Measurements from ENCODE around the gene LAMP1. TPM values are rescaled to one million over a fixed set of nuclear protein-coding genes. Genes with fewer than 3 reads are reported as not detected.

LAMP1 gene
- total RNA-seq, 1 experiment from 2014 or later, result 110 TPM

DNA sequence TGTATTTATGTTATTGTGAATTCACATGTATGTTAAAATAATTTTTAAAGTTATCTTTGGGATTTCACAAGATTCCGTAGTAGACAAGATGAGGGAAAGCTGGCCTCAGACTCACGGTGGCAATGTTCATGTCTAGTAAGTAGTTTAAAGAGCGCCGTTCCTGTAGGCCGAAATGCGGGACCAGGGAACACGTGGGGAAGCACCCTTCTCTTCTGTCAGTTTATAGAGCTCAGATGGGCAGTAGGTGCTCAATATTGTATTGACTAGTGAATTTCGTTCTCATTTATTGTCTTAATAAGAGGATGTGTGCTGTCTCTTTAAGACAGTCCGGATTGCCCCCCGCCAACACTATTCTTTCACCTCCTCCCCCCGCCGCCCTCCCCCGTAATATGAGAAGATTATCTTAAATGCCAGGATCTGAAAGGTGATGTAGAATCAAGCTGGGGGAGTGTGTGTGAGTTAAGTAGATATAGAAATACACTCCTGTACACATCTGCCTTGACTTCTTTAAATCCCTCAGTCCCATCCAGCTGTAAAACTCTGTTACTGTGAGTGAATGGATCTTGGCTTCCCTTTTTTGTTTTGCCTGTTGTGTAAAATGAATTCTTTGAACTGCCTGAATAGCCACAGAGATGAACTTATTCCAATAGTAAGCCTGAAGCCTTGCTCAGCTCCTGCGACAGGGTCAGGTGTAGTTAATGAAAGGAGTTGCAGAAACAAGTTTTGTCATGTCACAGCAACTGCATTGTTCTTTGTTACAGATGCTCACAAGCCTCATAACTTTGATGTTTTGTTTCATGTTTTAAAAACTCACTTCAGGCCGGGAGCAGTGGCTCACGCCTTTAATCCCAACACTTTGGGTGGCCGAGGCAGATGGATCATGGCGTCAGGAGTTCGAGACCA, 1.3 kb downstream of the LAMP1 start:
- no peaks in the 10 kb centered on the region for H3K27me3 ChIP-seq (ENCODE audit: low read length)
- H4K20me1 ChIP-seq (ENCODE audit: low read length), result peaks cover 7% of the 10 kb centered on the region; the same call in 1 of the 2 replicates
- H3K9me3 ChIP-seq (ENCODE audit: low read length), result no peaks in the 10 kb centered on the region
- H3K4me2 ChIP-seq (ENCODE audit: low read length), result peak overlapping the region; percentile 97
- BruUV-seq (replicated peaks), result TSS peak; percentile 67
- CTCF ChIA-PET, result no interaction called here
- peaks cover 57% of the 10 kb centered on the region for H3K79me2 ChIP-seq (ENCODE audit: low read length)
- no peaks in the 10 kb centered on the region for H3K36me3 ChIP-seq (ENCODE audit: low read depth, low read length)
- H3F3A ChIP-seq (ENCODE audit: low read length, unreplicated experiment), result no peaks in the 10 kb centered on the region
- H3K9me2 ChIP-seq (replicated peaks; ENCODE audit: low read length), result no peaks in the 10 kb centered on the region
- peak overlapping the region; percentile 95 for H3K4me3 ChIP-seq (ENCODE audit: low read length)
- DNase-seq (peak; percentile 8), ATAC-seq (peak; percentile 23)
- peaks cover 9% of the 10 kb centered on the region; the same call in 1 of the 2 replicates for H3K4me1 ChIP-seq (ENCODE audit: insufficient read depth, low read length)
- peak overlapping the region; percentile 78; the same call in 1 of the 2 replicates for H2AFZ ChIP-seq (ENCODE audit: low read length)
- 0 out of 2 replicates have a peak overlapping the region, but pooled peaks have one; percentile 26 for H3K27ac ChIP-seq (ENCODE audit: low read length)
- intact Hi-C loops (cut with micrococcal nuclease), result no loop called here
- H3K9ac ChIP-seq (ENCODE audit: low read length), result peak overlapping the region; percentile 89
- TF ChIP-seq EZH2 (IDR thresholded peaks at IDR 0.05; ENCODE audit: low read length, unreplicated experiment) (no peak), EZH2phosphoT487 (IDR thresholded peaks at IDR 0.05; ENCODE audit: borderline replicate concordance, low read length) (no peak)
- TF ChIP-seq, protein P1, sequence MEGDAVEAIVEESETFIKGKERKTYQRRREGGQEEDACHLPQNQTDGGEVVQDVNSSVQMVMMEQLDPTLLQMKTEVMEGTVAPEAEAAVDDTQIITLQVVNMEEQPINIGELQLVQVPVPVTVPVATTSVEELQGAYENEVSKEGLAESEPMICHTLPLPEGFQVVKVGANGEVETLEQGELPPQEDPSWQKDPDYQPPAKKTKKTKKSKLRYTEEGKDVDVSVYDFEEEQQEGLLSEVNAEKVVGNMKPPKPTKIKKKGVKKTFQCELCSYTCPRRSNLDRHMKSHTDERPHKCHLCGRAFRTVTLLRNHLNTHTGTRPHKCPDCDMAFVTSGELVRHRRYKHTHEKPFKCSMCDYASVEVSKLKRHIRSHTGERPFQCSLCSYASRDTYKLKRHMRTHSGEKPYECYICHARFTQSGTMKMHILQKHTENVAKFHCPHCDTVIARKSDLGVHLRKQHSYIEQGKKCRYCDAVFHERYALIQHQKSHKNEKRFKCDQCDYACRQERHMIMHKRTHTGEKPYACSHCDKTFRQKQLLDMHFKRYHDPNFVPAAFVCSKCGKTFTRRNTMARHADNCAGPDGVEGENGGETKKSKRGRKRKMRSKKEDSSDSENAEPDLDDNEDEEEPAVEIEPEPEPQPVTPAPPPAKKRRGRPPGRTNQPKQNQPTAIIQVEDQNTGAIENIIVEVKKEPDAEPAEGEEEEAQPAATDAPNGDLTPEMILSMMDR (conservative IDR thresholded peaks at IDR 0.05; ENCODE audit: low read depth, low read length), result no peak
- POLR2A ChIA-PET (ENCODE audit: unreplicated experiment), result interaction anchor here (0.6 kb wide), 2 partner anchors 16 to 19 kb away, joined by 13 to 44 read pairs; no protein-coding TSS in a partner anchor

DNA sequence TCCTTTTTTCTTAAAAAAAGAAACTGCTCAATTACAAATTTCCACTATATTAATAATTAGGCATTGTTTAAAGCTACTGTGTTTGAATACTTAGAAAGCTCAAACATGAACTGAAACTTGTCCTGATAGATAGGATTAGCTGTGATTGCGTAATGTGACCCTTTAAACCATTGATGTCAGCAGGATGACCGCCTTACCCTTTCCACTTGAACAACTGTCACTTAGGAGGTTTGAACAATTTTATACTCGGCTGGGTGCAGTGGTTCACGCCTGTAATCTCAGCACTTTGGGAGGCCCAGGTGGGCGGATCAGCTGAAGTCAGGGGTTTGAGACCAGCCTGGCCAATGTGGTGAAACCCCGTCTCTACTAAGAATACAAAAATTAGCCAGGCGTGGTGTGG, 2.9 kb downstream of the LAMP1 start:
- Histone ChIP-seq H3K9ac (ENCODE audit: low read length) (no peak overlapping the region), H4K20me1 (ENCODE audit: low read length) (peaks cover 8% of the 10 kb centered on the region; the same call in 1 of the 2 replicates), H2AFZ (ENCODE audit: low read length) (no peak overlapping the region), H3K4me3 (ENCODE audit: low read length) (no peak overlapping the region), H3K9me2 (replicated peaks; ENCODE audit: low read length) (no peaks in the 10 kb centered on the region), H3K27me3 (ENCODE audit: low read length) (no peaks in the 10 kb centered on the region), H3K27ac (ENCODE audit: low read length) (no peak overlapping the region), H3K9me3 (ENCODE audit: low read length) (no peaks in the 10 kb centered on the region), H3K36me3 (ENCODE audit: low read depth, low read length) (no peaks in the 10 kb centered on the region), H3F3A (ENCODE audit: low read length, unreplicated experiment) (no peaks in the 10 kb centered on the region), H3K4me1 (ENCODE audit: insufficient read depth, low read length) (peaks cover 9% of the 10 kb centered on the region; the same call in 1 of the 2 replicates), H3K4me2 (ENCODE audit: low read length) (no peak overlapping the region), H3K79me2 (ENCODE audit: low read length) (peaks cover 73% of the 10 kb centered on the region)
- ATAC-seq (no peak), DNase-seq (no peak)
- intact Hi-C loops (cut with micrococcal nuclease), result no loop called here
- TF ChIP-seq, protein P1 (conservative IDR thresholded peaks at IDR 0.05; ENCODE audit: low read depth, low read length), result no peak
- no peak for TF ChIP-seq EZH2 (IDR thresholded peaks at IDR 0.05; ENCODE audit: low read length, unreplicated experiment)
- no peak for TF ChIP-seq EZH2phosphoT487 (IDR thresholded peaks at IDR 0.05; ENCODE audit: borderline replicate concordance, low read length)
- ChIA-PET POLR2A (ENCODE audit: unreplicated experiment) (no interaction called here), CTCF (interaction anchor here (0.6 kb wide), 1 partner anchor 120 kb away, joined by 4 read pairs; no protein-coding TSS in a partner anchor)
- TSS peak; percentile 5 for BruUV-seq (replicated peaks)

Data from PC-3 (cell line).